ENCODE results near the gene SLC2A2.

SLC2A2 gene

DNA sequence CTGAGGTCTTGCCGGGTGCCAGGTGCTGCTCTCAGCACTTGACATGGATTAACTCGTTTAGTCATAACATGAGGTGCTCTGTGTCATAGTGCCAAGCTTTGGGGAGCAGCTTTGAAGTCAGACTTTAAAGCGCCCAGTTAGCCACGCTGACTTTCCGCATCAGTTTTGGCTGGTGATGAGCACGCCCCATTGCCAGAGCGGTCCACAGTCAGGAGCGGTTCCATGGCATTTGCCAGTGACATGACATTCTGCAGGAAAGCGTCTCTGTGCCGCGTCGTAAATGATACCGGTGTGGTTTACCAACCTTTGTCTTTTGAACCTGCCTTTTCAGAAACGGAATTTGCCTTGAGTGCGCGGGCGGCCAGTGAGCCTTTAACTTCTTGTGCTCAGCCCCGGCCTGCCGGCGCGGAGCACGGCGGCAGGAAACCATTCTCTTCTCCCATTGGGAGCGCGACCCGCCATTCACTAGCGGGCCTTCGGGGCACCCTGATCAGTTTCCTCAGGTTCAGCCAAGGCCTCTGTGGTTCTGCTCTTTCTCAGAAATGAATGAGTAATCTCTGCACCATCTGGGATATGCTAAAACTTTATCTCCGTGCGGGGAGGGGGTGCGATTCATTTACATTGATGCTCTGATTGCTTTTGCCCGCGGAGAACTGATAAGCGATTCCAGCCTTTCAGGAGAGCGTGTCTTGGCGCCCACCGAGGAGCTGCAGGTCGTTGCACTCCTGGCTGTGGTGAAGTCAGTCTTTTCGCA, 1.7 kb upstream of the SLC2A2 start:
- peak; percentile 8 for DNase-seq

- DNase-seq: no peak
These were observed 3.0 kb downstream of the SLC2A2 start for GRCh38 chr3:171023566-171023965.

GRCh38 chr3:171021377-171021776, 5.1 kb downstream of the SLC2A2 start:
- no peak for DNase-seq

GRCh38 chr3:171018156-171018935, 8.2 kb downstream of the SLC2A2 start:
- no peak for DNase-seq

- no peak for DNase-seq
These were observed 12.4 kb downstream of the SLC2A2 start for GRCh38 chr3:171013822-171014748.

DNA sequence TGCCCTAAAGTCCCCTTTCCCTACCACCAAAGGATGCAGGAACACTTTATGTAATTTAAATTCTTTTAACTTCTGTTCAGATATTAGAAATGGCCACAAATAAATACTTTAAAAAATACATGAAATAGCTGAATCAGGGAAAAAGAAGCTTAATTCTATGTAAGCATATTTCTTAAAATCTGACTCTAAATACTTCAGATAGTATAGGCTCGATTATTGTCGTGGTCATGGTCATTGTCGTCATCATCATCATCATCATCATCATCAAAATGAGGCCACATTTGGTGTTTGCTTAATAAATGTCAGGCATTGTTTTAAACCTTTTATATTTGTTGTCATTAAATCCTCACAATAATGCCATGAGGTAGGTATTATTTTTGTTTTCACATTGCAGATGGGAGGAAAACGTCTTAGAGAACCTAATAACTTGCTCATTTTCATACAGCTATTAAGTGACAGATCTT, 14.6 kb downstream of the SLC2A2 start:
- DNase-seq: no peak

DNA sequence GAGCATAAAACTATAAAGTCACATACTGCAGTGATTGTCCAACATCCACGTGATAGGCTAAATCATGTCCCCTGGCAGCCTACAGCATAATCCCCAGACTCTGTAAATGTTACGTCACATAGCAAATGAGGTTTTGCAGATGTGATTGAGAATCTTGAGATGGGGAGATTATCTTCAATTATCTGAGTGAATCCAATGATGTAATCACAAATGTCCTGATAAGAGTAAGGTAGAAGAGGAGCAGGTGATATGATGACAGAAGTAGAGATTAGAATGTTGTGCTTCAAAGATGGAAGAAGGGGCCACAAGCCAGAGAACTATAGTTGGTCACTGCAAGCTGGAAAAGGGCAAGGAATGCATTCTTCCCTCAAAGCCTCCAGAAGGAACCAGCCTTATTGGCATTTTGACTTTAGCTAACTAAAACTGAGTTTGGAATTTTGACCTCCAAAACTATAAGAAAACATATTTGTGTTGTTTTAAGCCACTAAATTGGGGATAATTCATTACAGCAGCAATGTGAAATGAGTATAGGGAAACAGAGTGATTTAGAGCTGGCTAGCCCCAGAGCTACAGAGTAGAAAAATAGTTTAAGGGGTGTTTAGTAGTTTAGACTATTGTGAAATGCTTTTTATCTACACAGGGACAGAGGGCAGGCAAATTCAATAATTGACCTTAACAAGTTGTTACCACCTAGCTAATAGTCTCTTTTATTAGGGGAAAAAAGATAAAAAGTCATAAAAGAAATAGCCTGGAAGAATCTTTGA, 15.2 kb downstream of the SLC2A2 start:
- no peak for DNase-seq

DNA sequence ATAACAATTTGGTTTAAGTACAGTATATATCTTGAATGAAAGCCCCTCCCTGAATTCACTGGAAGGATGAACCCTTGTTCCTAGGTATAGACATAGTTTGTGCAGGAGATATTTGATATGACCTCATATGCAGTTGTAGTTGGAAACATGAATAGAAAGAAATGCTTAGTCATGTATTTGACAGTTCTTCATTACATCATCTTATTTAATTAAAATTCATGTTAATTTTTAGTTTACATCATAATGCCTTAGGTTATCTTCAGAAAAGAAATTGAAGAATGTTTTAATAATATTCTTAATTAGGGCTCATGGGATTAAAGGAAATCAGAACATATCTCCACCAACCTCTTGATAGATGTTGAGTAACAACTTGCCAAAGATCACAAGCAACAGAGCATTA, 19.2 kb downstream of the SLC2A2 start:
- no peak for DNase-seq

DNA sequence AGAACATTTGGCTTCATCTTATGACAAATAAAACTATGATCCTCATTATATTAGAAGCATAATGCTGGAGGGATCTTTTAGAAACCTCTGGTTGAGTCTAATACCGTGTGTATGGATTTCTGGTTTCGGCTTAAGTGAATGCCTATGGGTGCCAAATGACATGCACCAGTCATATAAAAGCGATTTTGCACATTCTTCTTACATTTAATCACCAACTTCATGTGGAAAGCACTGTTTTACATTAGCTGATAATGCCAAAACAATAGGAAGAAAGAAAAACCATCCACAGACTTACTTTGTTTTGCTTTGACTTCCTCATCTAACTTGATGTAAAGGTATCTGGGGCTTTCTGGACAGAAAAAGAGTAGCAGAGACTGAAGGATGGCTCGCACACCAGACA, 20.9 kb downstream of the SLC2A2 start:
- no peak for DNase-seq

GRCh38 chr3:171001957-171002694, 24.4 kb downstream of the SLC2A2 start:
- no peak for DNase-seq

- no peak for DNase-seq
These were observed 25.1 kb downstream of the SLC2A2 start for GRCh38 chr3:171001250-171001893.

- no peak for DNase-seq
These were observed 26.2 kb downstream of the SLC2A2 start for GRCh38 chr3:171000281-171000680.

- DNase-seq: no peak
These were observed 26.7 kb downstream of the SLC2A2 start for GRCh38 chr3:170999737-171000242.

GRCh38 chr3:170997961-170998913, 28.3 kb downstream of the SLC2A2 start:
- no peak for DNase-seq

GRCh38 chr3:170992854-170993253, 33.7 kb downstream of the SLC2A2 start:
- no peak for DNase-seq

DNA sequence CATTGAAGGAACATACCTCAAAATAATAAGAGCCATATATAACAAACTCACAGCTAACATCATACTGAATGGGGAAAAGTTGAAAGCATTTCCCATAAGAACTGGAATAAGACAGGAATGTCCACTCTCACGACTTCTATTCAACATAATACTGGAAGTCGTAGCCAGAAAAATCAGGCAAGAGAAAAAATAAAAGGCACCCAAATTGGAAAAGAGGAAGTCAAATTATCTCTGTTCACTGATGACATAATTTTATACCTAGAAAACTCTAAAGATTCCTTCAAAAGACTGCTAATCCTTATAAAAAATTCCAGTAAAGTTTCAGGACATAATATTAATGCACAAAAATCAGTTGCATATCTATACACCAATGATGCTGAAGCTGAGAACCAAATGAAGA, 34.9 kb downstream of the SLC2A2 start:
- DNase-seq: no peak

- no peak for DNase-seq
These were observed 37.3 kb downstream of the SLC2A2 start for GRCh38 chr3:170989100-170989648.

DNA sequence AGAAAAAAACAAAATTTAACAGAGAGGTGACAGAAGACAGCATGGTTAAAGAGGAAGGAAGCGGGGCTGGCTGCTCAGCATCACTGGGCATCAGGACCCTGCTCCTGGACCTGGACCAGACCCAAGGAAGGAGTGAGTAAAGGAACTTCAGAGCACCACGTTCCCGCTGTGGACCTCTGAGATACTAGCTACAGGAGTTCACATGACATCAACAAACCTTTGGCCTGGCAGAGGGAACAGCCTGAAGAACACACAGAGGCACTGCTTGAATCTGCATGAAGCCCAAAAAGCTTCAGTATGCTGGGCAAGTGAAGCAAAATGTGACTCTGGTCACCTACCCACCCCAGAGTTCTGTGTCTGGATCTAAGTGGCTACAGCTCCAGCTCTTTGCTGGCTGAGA, 38.1 kb downstream of the SLC2A2 start:
- DNase-seq: no peak

GRCh38 chr3:170985304-170985703, 41.2 kb downstream of the SLC2A2 start:
- DNase-seq: no peak

Data from CD4-positive, alpha-beta T cell treated with Interleukin-21 for 1 hour (primary cell).